Measurements from ENCODE around the gene MAP3K21.

The MAP3K21 gene

DNA sequence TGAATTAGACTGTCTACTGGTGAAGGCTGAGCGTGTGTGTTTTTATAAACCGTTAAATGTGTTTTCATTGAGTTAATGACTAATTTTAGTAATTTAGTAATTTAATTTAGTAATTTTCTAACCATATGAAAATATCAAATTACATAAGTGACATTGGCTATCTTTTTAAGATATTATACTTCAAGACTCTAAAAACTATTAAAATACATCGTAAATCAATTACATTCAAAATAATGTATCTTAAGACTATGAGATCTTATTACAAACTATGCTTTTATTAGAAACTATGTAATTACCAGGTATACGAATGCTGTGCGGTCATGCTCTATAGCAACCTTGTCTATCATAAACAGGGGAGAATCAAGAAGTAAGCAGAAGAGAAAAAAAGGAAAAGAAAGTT, 21.6 kb downstream of the MAP3K21 start:
- TF ChIP-seq TOX (CRISPR knock-in tag; IDR thresholded peaks at IDR 0.05; ENCODE audit: borderline replicate concordance) (no peak), ZNF70 (CRISPR knock-in tag; IDR thresholded peaks at IDR 0.05) (no peak), SNAI2 (CRISPR knock-in tag; IDR thresholded peaks at IDR 0.05) (no peak), CSDC2 (CRISPR knock-in tag; IDR thresholded peaks at IDR 0.05) (no peak), OSR1 (CRISPR knock-in tag; IDR thresholded peaks at IDR 0.05) (no peak), ZC3H10 (CRISPR knock-in tag; IDR thresholded peaks at IDR 0.05) (no peak)
- TF ChIP-seq, protein P1, sequence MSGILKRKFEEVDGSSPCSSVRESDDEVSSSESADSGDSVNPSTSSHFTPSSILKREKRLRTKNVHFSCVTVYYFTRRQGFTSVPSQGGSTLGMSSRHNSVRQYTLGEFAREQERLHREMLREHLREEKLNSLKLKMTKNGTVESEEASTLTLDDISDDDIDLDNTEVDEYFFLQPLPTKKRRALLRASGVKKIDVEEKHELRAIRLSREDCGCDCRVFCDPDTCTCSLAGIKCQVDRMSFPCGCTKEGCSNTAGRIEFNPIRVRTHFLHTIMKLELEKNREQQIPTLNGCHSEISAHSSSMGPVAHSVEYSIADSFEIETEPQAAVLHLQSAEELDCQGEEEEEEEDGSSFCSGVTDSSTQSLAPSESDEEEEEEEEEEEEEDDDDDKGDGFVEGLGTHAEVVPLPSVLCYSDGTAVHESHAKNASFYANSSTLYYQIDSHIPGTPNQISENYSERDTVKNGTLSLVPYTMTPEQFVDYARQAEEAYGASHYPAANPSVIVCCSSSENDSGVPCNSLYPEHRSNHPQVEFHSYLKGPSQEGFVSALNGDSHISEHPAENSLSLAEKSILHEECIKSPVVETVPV (CRISPR knock-in tag; IDR thresholded peaks at IDR 0.05) = no peak
- no peak for ATAC-seq

DNA sequence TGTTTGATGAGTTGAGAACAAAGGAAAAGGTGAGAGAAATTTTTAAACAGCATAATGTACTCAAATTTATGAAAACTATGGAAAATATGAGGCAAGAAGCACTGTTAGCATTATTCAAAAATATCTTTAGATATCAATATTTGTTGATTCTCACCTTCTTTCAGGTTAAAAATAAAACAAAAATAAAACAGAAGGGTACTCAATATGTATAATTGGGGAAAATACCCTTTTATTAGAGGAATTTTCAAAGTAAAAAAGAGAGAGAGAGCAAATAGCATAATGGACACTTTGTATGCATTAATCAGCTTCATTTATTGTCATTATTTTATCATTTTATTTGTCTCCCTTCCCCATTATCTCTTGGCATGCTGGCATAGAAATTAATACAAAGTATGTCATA, 27.5 kb downstream of the MAP3K21 start:
- no peak for TF ChIP-seq SNAI2 (CRISPR knock-in tag; IDR thresholded peaks at IDR 0.05)
- TF ChIP-seq, protein P2, sequence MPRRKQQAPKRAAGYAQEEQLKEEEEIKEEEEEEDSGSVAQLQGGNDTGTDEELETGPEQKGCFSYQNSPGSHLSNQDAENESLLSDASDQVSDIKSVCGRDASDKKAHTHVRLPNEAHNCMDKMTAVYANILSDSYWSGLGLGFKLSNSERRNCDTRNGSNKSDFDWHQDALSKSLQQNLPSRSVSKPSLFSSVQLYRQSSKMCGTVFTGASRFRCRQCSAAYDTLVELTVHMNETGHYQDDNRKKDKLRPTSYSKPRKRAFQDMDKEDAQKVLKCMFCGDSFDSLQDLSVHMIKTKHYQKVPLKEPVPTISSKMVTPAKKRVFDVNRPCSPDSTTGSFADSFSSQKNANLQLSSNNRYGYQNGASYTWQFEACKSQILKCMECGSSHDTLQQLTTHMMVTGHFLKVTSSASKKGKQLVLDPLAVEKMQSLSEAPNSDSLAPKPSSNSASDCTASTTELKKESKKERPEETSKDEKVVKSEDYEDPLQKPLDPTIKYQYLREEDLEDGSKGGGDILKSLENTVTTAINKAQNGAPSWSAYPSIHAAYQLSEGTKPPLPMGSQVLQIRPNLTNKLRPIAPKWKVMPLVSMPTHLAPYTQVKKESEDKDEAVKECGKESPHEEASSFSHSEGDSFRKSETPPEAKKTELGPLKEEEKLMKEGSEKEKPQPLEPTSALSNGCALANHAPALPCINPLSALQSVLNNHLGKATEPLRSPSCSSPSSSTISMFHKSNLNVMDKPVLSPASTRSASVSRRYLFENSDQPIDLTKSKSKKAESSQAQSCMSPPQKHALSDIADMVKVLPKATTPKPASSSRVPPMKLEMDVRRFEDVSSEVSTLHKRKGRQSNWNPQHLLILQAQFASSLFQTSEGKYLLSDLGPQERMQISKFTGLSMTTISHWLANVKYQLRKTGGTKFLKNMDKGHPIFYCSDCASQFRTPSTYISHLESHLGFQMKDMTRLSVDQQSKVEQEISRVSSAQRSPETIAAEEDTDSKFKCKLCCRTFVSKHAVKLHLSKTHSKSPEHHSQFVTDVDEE (CRISPR knock-in tag; IDR thresholded peaks at IDR 0.05) = no peak
- no peak for TF ChIP-seq OSR1 (CRISPR knock-in tag; IDR thresholded peaks at IDR 0.05)
- TF ChIP-seq ZNF70 (CRISPR knock-in tag; IDR thresholded peaks at IDR 0.05) = no peak
- no peak for TF ChIP-seq RARB (CRISPR knock-in tag; IDR thresholded peaks at IDR 0.05)
- TF ChIP-seq ZFP3 (CRISPR knock-in tag; IDR thresholded peaks at IDR 0.05) = no peak
- TF ChIP-seq CREB5 (CRISPR knock-in tag; IDR thresholded peaks at IDR 0.05; ENCODE audit: low read depth) = no peak
- TF ChIP-seq, protein P1 (CRISPR knock-in tag; IDR thresholded peaks at IDR 0.05) = no peak
- no peak for TF ChIP-seq ISL1 (CRISPR knock-in tag; IDR thresholded peaks at IDR 0.05)
- TF ChIP-seq, protein P3, sequence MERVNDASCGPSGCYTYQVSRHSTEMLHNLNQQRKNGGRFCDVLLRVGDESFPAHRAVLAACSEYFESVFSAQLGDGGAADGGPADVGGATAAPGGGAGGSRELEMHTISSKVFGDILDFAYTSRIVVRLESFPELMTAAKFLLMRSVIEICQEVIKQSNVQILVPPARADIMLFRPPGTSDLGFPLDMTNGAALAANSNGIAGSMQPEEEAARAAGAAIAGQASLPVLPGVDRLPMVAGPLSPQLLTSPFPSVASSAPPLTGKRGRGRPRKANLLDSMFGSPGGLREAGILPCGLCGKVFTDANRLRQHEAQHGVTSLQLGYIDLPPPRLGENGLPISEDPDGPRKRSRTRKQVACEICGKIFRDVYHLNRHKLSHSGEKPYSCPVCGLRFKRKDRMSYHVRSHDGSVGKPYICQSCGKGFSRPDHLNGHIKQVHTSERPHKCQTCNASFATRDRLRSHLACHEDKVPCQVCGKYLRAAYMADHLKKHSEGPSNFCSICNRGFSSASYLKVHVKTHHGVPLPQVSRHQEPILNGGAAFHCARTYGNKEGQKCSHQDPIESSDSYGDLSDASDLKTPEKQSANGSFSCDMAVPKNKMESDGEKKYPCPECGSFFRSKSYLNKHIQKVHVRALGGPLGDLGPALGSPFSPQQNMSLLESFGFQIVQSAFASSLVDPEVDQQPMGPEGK (CRISPR knock-in tag; IDR thresholded peaks at IDR 0.05; ENCODE audit: borderline replicate concordance) = no peak
- TF ChIP-seq TCF4 (CRISPR knock-in tag; IDR thresholded peaks at IDR 0.05; ENCODE audit: borderline replicate concordance) = no peak
- TF ChIP-seq CSDC2 (CRISPR knock-in tag; IDR thresholded peaks at IDR 0.05) = no peak
- TF ChIP-seq GLIS3 (CRISPR knock-in tag; IDR thresholded peaks at IDR 0.05) = no peak
- no peak for TF ChIP-seq ZC3H10 (CRISPR knock-in tag; IDR thresholded peaks at IDR 0.05)
- no peak for TF ChIP-seq PPARA (CRISPR knock-in tag; IDR thresholded peaks at IDR 0.05; ENCODE audit: borderline replicate concordance)
- TF ChIP-seq ARNTL (CRISPR knock-in tag; IDR thresholded peaks at IDR 0.05; ENCODE audit: borderline replicate concordance, low read depth) = no peak
- TF ChIP-seq ZFP30 (CRISPR knock-in tag; IDR thresholded peaks at IDR 0.05) = no peak
- TF ChIP-seq TOX (CRISPR knock-in tag; IDR thresholded peaks at IDR 0.05; ENCODE audit: borderline replicate concordance) = no peak
- TF ChIP-seq ZNF565 (CRISPR knock-in tag; conservative IDR thresholded peaks at IDR 0.05; ENCODE audit: low read depth) = no peak

DNA sequence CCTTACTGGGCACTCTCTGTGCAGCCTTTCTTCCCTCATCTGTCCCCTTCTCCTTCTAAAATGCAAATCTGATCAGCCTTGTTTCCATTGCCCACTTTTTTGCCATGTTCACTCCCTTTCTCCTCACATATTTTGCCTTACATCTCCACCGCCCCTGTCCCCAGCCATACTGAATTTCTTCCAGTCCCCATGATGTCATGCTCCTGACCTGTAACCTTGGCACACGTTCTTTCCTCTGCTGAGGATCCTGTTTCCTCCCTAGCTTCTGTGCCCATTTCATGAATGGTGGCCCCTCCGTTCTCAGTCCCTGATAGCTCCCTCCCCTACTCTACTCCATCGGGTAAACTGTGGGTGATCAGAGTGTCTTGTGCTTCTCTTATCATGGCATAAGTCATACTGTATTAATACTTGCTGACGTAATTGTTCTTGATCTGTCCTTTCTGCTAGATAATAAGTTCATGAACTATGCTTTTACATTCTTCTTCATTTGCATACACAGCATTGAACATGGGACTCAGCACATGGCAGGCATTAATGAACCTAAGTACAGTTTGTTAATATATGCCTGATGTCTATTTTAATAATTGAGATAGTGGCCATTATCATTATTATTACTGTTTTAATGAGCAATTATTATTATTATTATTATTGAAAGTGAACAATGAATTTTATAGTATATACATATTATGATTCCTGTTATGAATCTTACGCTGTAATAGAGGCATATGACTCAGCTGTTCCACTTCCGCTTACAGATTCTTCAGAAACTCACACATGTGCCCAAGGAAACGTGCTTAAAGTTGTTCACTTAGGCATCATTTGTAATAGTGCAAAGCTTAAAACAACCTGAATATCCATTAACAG, 28.5 kb downstream of the MAP3K21 start:
- ATAC-seq = no peak
- TF ChIP-seq ZNF565 (CRISPR knock-in tag; conservative IDR thresholded peaks at IDR 0.05; ENCODE audit: low read depth) = no peak
- TF ChIP-seq, protein P1 (CRISPR knock-in tag; IDR thresholded peaks at IDR 0.05) = no peak
- no peak for TF ChIP-seq CSDC2 (CRISPR knock-in tag; IDR thresholded peaks at IDR 0.05)
- no peak for TF ChIP-seq CREB5 (CRISPR knock-in tag; IDR thresholded peaks at IDR 0.05; ENCODE audit: low read depth)
- TF ChIP-seq ZC3H10 (CRISPR knock-in tag; IDR thresholded peaks at IDR 0.05) = no peak

More for the DNA sequence above, 27.5 kb downstream of the MAP3K21 start:
- no peak for ATAC-seq

Data from SK-N-SH treated with all-trans-retinoic acid at 6 μM for 48 hours (cell line).